OCI-LY1 (cell line): ENCODE data around the gene ACAD8.

Experiments
- CTCF ChIP-seq: fragments of 200-600 bp; sonication (generic), shearing (Covaris generic); IDR thresholded peaks from 2 replicates; pipeline ENCODE4 v1.5.1; 2017; ENCODE audit warnings: mild to moderate bottlenecking, antibody characterized with exemption, low read length, moderate library complexity, mixed read lengths
- EZH2 ChIP-seq: fragments of 200-600 bp; sonication (generic), shearing (Covaris generic); IDR thresholded peaks from 2 replicates; pipeline ENCODE4 v1.8.0; 2017; ENCODE audit warnings: borderline replicate concordance, mixed run types, mild to moderate bottlenecking, antibody characterized with exemption, low read length, moderate library complexity, mixed read lengths

- no peak for TF ChIP-seq CTCF
- TF ChIP-seq EZH2, result no peak
These were observed 14.6 kb downstream of the ACAD8 start for GRCh38 chr11:134267966-134268365.
